GM19193 (cell line): ENCODE data around the gene LSM14B.
A peak's percentile ranks its signal among the peaks of the same experiment; 100 is the strongest.

Experiments
- POLR2A ChIP-seq: IDR thresholded peaks from 4 replicates; pipeline ENCODE4 v1.6.1; 2011; ENCODE audit not compliant: insufficient read depth, insufficient read length; ENCODE audit errors: extremely low read depth

The LSM14B gene

DNA sequence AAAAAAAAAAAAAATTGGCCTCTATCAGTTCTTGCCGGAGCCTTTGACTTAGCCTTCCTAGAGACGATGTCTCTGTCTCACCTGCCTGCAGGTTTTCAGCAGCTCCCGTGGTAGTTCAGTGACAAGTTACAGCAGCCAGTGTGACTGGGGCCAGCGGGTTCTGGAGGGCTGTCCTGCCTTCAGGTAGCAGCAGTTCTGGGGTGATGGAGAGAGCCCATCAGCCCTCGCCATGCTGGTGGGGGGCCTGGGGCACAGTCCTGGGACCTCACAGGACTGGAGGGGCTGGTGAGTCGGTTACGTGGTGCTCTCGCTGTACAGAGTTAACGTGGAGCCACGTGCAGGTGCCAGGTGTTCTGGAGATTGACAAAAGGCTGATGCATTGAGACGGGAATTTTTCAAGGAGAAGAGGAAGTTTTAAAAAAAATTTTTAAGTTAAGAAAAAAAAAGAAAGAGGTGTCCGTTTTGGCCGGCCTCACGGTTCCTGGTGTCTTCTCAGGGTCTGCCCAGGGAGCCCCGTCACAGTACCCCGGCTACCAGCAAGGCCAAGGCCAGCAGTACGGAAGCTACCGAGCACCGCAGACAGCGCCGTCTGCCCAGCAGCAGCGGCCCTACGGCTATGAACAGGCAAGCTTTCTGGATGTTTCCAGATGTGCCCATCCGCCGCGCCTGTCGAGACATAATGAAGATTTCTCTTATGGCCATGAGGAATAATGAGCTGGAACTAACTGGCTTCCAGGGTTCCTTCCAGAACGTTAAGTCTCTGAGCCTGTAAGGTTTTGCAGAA, 51.9 kb downstream of the LSM14B start:
- no peak for TF ChIP-seq POLR2A

DNA sequence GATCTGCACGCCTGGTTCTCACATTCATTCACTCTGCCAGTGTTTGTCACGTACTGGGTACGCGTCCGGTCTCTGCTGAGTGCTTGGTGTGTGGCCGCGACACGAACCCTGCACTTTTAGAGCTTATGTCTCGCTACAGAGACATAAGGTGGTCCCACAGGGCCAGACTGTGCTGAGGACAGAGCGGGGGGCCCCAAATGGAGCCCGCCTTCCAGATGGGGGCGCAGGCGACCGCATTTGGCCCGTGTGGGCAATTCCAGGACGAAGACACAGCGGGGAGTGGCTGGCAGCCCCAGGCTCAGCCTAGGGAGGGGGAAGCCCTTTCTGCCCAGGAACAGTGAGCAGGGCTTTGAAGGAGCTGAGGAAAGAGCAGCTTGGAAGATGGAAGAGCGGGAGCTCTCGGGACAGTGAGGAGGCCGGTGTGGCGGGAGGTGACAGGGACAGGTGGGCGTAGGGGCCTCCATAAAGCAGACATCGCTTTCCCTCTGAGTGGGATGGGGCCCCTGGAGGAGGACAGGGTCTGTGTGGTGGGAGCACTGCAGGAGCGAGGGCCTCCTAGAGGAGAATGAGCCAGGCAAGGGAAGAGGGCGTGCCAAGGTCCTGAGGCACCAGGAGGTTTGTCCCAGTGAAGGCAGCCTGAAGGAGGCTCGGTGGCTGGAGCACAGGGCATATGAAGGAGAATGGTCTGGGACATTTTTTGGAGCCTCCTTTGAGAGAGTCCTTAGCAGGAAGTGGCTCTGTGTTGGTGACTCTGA, 52.8 kb downstream of the LSM14B start:
- no peak for TF ChIP-seq POLR2A

DNA sequence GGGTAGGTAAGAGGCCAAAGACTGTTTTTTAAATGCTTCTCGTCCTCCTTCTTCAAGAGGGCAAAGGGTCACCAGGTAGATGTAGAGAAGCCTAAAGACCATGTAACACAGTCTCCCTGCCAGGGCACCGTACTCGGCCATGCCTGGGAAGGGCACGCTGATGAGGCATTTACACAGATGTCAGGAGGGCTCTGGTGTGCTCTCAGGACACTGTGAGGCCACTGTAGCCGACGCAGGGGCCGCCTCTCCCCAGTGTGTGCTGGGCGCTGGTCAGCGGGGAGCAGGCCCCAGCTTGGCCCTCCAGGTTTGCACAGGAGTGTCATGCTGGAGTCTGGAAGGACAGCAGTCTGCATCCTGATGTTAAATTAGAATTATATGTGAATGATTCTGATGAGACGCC, 53.4 kb downstream of the LSM14B start:
- TF ChIP-seq POLR2A = no peak

DNA sequence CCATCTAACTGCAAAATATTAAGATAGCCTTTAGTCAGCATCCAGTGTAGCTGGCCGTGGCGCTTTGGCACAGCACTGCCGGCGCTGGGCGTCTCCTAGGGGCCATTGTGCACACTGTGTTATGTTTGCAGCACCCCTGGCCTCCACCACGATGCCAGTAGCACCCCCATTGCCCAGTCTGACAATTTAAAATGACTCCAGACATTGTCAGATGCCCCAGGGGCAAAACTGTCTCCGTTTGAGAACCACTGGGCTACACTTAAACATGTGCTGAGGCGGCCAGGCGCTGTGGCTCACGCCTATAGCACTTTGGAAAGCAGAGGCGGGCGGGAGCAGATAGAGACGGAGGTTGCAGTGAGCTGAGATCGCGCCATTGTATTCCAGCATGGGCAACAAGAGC, 54.6 kb downstream of the LSM14B start:
- TF ChIP-seq POLR2A = no peak

DNA sequence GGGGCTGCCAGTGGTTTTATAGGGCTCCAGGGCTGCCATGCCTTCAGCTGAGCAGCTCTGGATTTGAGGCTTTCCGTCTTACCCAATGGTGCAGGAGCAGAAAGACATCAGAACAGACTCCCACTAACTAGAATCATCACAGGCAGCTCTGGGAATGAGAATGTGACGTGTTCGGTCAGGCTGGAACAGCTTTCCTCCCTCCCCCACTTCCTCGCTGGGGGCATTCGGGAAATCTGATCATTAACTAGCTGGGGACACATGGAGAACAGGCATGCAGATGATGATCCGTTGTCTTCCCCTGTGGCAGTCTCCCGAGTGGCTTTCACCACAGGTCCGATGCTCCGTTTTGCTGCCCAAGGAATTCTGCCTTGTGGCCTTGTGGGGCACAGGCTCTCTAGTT, 55.0 kb downstream of the LSM14B start:
- TF ChIP-seq POLR2A = no peak

DNA sequence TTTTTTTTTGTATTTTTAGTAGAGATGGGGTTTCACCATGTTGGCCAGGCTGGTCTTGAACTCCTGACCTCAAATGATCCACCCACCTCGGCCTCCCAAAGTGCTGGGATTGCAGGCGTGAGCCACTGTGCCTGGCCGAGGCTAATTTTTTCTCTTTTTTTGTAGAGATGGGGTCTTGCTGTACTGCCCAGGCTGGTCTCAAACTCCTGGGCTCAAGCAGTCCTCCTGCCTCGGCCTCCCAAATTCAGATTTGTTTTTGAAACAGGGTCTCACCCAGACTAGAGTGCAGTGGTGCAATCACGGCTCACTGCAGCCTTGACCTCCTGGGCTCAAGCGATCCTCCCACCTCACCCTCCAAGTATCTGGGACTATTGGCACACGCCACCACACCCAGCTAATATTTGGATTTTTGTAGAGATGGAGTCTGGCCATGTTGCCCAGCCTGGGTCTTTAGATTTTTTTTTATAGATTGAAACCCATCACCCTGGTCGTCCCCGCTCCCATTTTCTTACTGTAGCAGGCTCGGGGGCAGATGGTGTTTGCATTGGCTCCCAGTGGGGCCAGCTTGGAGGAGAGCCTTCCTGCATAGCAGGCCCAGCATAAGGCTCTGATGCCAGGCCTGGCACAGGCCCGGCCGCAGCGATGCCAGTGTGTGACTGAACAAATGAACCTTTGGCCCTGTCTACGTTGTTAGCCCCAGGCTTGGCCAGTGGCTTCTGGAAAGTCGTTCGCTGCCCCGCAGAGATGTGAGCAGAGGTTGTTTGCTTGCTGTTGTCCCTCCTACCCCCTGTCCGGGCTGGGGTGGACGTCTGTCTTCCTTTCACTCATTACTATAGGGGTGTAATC, 56.3 kb downstream of the LSM14B start:
- TF ChIP-seq POLR2A = no peak

DNA sequence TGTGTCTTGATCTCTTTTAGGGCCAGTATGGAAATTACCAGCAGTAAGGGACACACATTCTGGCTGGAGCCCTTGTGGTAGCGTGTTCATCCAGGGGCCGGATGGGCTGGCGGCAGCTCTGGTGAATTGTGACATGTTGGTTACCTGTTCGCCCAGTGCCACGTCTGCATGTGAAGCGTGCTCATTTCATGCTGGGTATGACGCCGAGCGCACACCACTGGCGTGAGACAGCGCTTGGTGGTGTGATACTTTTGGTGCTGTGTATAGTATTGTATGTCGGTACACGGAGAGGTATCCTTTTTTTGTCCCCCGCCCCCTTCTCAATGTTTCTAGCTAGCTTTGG, 56.9 kb downstream of the LSM14B start:
- TF ChIP-seq POLR2A = no peak

DNA sequence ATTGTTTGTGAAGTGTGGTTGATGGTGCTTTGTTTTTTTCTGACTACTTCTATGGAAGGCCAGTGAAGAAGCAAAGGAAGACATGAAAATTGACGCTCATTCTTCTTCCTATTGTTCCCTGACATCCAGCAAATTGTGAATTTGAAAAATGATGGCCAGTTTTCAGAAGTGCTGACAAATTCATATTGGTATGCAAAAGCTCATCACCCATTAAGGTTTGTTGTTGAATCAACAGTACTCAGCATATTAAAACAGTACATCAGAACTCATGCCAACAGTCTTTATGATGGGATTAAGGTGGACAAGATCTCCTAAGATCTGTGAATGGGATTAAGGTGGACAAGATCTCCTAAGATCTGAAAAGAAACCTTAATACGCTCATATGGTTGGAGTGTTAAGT, 59.5 kb downstream of the LSM14B start:
- TF ChIP-seq POLR2A = no peak

DNA sequence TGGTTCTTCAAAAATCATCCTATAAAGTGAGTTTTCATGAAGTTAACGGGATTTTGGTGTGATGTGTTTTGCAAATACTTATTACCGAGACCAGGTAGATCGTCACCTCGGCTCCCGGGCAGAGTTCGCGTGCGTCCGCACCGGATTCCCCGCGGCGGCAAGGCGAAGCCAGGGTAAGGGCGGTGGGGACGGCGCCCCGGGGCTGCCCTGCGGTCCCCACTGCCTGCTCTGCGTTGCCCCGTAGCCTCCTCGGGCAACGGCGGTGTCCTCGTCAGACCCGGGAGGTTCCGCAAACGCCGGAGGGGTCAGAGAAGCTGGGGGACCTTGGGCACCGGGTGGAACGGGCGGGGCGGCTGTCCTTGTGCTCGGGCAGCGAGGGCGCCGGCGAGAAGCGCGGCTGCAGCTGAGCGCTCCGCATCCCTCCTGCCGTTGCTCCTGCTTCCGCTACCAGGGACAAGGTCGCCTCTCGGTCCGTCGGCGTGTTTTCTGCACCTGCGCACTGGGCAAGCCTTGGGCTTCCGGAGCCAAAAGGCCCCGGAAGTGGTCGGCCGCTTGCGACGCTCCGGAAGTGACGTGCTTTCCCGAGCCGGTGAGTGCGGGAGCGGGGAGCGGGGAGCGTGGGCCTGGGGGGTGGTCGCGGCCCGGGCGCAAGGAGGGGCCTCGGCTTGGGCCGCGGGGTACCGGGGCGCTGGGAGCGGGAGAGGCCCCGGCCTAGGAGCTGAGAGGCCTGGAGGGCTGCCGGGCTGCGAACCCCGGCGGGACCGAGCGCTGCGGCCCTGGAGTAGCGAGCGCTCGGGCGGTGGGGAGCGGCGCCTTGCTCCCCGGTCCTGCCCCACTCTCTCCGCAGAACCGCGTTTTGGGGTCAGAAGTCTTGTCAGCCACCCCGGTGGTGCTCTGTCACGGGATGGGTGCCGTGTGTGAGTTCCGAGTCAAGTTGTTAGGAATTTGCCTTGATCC, 60.5 kb downstream of the LSM14B start, which contains the start of gene MTG2:
Gene MTG2, plus strand, starts transcription at position 560 of the 957 bp plus-strand sequence. CDS start 10,393 bp downstream, outside the sequence.
- TF ChIP-seq POLR2A = peak; percentile 99

DNA sequence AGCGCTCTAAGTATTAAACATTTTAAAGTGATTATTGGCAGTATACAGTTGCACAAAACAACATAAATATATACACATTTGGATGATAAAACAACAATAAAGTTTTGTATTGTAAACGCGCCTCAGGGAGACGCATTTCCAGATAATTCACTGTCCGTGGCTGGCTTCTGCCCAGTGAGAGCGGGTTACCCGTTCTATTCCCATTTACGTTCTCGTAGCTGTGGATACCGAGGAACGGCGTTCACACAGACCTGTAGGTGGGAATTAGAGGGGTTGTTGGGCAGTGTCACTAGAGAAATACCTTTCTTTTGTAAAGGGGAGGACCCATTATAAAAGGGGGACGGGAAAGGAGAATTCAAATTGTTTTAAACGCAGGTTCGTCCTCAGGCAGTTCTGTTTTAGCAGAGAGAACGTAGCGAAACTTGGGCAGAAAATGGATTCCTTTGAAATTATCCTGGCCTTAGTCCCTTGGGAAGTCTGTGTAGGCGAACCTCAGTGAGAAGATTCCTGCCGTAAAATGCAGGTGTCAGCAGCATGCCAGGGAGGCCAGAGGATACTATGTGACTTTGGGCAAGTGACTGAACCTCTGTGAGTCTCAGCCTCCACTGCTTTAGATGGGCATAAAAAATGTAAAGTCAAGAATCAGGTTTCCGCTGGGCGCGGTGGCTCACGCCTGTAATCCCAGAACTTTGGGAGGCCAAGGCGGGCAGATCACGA, 61.3 kb downstream of the LSM14B start:
- TF ChIP-seq POLR2A = no peak
